HEK293T (cell line): Measurements from ENCODE around the gene CSGALNACT2.

Experiments used
- CTCF ChIA-PET: fragments of 350-600 bp; formaldehyde crosslinking; extraction: SDS; loops from one replicate; lab custom pipeline; 2021; ENCODE audit warnings: antibody characterized with exemption, inconsistent platforms; lab: Yijun Ruan, JAX
- POLR2A ChIA-PET: fragments of 350-600 bp; formaldehyde crosslinking; extraction: SDS; loops from one replicate; lab custom pipeline; 2020; ENCODE audit warnings: antibody characterized with exemption, inconsistent platforms; lab: Yijun Ruan, JAX
- DNase-seq: peaks from one replicate; pipeline ENCODE4 v3.0.0; 2012; ENCODE audit warnings: mixed read lengths; ENCODE audit errors: extremely low spot score
- ARNT ChIP-seq: fragments of 450-650 bp; IDR thresholded peaks from 2 replicates; pipeline ENCODE4 v1.6.1; 2017; ENCODE audit warnings: mild to moderate bottlenecking
- BHLHE40 ChIP-seq: fragments of 450-650 bp; IDR thresholded peaks from 2 replicates; pipeline ENCODE4 v1.6.1; 2016; ENCODE audit warnings: mild to moderate bottlenecking, moderate library complexity, borderline replicate concordance
- CTBP1 ChIP-seq: fragments of 450-650 bp; IDR thresholded peaks from 2 replicates; pipeline ENCODE4 v1.6.1; 2016; ENCODE audit warnings: borderline replicate concordance
- ELF4 ChIP-seq: fragments of 450-650 bp; IDR thresholded peaks from 2 replicates; pipeline ENCODE4 v1.6.1; 2017; ENCODE audit warnings: antibody characterized with exemption
- FOXA1 ChIP-seq: fragments of 450-650 bp; IDR thresholded peaks from 2 replicates; pipeline ENCODE4 v1.6.1; 2016; ENCODE audit warnings: mild to moderate bottlenecking
- FOXK2 ChIP-seq: fragments of 450-650 bp; IDR thresholded peaks from 2 replicates; pipeline ENCODE4 v1.6.1; 2016; ENCODE audit warnings: mild to moderate bottlenecking
- FOXM1 ChIP-seq: fragments of 450-650 bp; IDR thresholded peaks from 2 replicates; pipeline ENCODE4 v1.6.1; 2017; ENCODE audit warnings: mild to moderate bottlenecking, borderline replicate concordance
- HDGF ChIP-seq: fragments of 450-650 bp; IDR thresholded peaks from 2 replicates; pipeline ENCODE4 v1.6.1; 2017; ENCODE audit warnings: antibody characterized with exemption, borderline replicate concordance
- L3MBTL2 ChIP-seq: fragments of 450-650 bp; conservative IDR thresholded peaks from 2 replicates; pipeline ENCODE4 v1.6.1; 2016; ENCODE audit warnings: mild to moderate bottlenecking
- LEF1 ChIP-seq: fragments of 450-650 bp; IDR thresholded peaks from 2 replicates; pipeline ENCODE4 v1.6.1; 2017; ENCODE audit warnings: mild to moderate bottlenecking, borderline replicate concordance
- NFRKB ChIP-seq: fragments of 450-650 bp; IDR thresholded peaks from 2 replicates; pipeline ENCODE4 v1.6.1; 2016; ENCODE audit warnings: mild to moderate bottlenecking, moderate library complexity
- SP1 ChIP-seq: fragments of 450-650 bp; IDR thresholded peaks from 2 replicates; pipeline ENCODE4 v1.6.1; 2017
- SUZ12 ChIP-seq: fragments of 450-650 bp; IDR thresholded peaks from 2 replicates; pipeline ENCODE4 v1.6.1; 2016; ENCODE audit warnings: mild to moderate bottlenecking
- TARDBP ChIP-seq: fragments of 450-650 bp; IDR thresholded peaks from 2 replicates; pipeline ENCODE4 v1.6.1; 2016
- ZNF384 ChIP-seq: fragments of 450-650 bp; IDR thresholded peaks from 2 replicates; pipeline ENCODE4 v1.6.1; 2016
- TF ChIP-seq, protein P1 (sequence below): fragments of 450-650 bp; IDR thresholded peaks from 2 replicates; pipeline ENCODE4 v1.6.1; 2016

CSGALNACT2 gene

GRCh38 chr10:43225004-43225786 is 87.0 kb downstream of the CSGALNACT2 start:
- ChIA-PET POLR2A (no interaction called here), CTCF (no interaction called here)
- TF ChIP-seq HDGF: no peak
- no peak for TF ChIP-seq L3MBTL2
- no peak for TF ChIP-seq BHLHE40
- DNase-seq: no peak

- DNase-seq: no peak
- no peak for TF ChIP-seq NFRKB
- no peak for TF ChIP-seq SUZ12
- no peak for TF ChIP-seq FOXM1
- no peak for TF ChIP-seq L3MBTL2
- no peak for TF ChIP-seq FOXA1
- no peak for TF ChIP-seq ZNF384
- no peak for TF ChIP-seq BHLHE40
- TF ChIP-seq FOXK2: no peak
- TF ChIP-seq, protein P1, sequence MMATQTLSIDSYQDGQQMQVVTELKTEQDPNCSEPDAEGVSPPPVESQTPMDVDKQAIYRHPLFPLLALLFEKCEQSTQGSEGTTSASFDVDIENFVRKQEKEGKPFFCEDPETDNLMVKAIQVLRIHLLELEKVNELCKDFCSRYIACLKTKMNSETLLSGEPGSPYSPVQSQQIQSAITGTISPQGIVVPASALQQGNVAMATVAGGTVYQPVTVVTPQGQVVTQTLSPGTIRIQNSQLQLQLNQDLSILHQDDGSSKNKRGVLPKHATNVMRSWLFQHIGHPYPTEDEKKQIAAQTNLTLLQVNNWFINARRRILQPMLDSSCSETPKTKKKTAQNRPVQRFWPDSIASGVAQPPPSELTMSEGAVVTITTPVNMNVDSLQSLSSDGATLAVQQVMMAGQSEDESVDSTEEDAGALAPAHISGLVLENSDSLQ: no peak
- no peak for TF ChIP-seq SP1
- TF ChIP-seq ELF4: no peak
- no peak for TF ChIP-seq ARNT
- TF ChIP-seq TARDBP: no peak
- TF ChIP-seq HDGF: no peak
- POLR2A ChIA-PET: no interaction called here
- CTCF ChIA-PET: no interaction called here
These were observed 87.5 kb downstream of the CSGALNACT2 start for GRCh38 chr10:43225787-43226153.

DNA sequence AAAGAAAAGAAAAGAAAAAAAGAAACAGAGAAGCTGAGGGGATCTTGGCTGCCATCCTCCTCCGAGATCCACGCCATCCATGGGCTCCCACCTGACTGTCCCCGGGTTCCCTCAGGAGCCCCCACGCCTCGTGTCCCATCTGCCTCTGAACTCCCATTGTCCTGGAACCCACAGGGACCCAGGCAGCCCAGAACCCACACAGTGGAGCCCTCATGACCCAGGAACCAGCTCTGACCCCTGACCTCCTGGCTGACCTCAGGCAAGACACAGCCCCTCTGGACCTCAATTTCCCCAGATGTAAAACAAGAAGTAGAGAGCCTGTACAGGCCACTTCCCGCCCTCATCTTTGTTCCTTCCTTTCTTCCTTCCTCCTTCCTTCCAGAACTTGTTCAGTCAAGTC is 88.2 kb downstream of the CSGALNACT2 start:
- TF ChIP-seq BHLHE40 (no peak), FOXK2 (no peak)
- POLR2A ChIA-PET: no interaction called here
- DNase-seq: no peak
- CTCF ChIA-PET: no interaction called here

- DNase-seq: no peak
- ChIA-PET POLR2A (no interaction called here), CTCF (no interaction called here)
- TF ChIP-seq LEF1 (no peak), TARDBP (no peak), BHLHE40 (no peak), SUZ12 (no peak), FOXA1 (no peak), NFRKB (no peak), ARNT (no peak), ZNF384 (no peak), HDGF (no peak), ELF4 (no peak)
These were observed 88.9 kb downstream of the CSGALNACT2 start for GRCh38 chr10:43226851-43227845.

GRCh38 chr10:43227911-43228782 is 89.9 kb downstream of the CSGALNACT2 start:
- no peak for DNase-seq
- CTCF ChIA-PET: no interaction called here
- TF ChIP-seq NFRKB (no peak), CTBP1 (no peak), LEF1 (no peak), ARNT (no peak), L3MBTL2 (no peak)
- POLR2A ChIA-PET: no interaction called here

GRCh38 chr10:43228783-43229207 is 90.5 kb downstream of the CSGALNACT2 start:
- CTCF ChIA-PET: no interaction called here
- no peak for DNase-seq
- TF ChIP-seq ZNF384 (no peak), SP1 (no peak), CTBP1 (no peak), FOXM1 (no peak), SUZ12 (no peak), FOXA1 (no peak), FOXK2 (no peak), L3MBTL2 (no peak), LEF1 (no peak), ELF4 (no peak), BHLHE40 (no peak), NFRKB (no peak), ARNT (no peak), HDGF (no peak), TARDBP (no peak)
- TF ChIP-seq, protein P1: no peak
- POLR2A ChIA-PET: no interaction called here
